GM18502 (cell line): ENCODE data around the gene TICAM2.

Experiments used
- ATAC-seq: cut with Tn5 transposase; IDR thresholded peaks from one replicate; pipeline ENCODE4 v1.9.1; 2021; ENCODE audit warnings: mild to moderate bottlenecking; ENCODE audit not compliant: unreplicated experiment, poor library complexity

TICAM2 gene

DNA sequence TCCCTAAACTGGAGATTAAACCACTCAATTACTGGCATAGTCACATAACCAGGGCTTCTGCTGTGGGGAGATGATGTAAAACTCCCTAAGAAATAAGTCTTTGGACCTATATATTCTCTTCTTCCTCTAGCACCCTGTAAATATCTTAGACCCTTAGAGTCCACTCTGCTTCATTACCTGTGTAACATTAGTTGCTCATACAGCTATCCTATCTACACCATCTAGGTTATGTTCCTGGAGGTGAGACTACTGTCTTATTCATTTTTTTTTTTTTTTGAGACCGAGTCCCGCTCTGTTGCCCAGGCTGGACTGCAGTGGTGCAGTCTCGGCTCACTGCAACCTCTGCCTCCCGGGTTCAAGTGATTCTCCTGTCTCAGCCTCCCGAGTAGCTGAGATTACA, 9.6 kb upstream of the TICAM2 start:
- ATAC-seq: no peak

DNA sequence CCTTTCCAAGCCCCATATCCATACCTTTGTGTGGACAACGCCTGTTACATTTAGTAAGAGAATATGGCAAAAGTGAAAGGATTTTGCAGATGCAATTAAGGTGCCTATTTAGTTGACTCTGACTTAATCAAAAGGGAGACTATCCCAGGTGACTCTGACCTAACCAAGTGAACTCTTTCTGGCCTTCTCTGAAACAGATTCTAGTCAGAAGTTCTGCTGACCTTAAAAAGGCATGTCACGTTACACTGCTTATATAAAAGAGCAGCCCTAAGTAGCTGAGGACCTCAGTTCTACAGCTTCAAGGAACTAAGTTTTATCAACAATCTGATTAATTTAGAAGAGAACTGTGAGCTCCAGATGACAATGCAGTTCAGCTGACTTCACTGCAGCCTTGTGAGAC, 5.7 kb upstream of the TICAM2 start:
- no peak for ATAC-seq

DNA sequence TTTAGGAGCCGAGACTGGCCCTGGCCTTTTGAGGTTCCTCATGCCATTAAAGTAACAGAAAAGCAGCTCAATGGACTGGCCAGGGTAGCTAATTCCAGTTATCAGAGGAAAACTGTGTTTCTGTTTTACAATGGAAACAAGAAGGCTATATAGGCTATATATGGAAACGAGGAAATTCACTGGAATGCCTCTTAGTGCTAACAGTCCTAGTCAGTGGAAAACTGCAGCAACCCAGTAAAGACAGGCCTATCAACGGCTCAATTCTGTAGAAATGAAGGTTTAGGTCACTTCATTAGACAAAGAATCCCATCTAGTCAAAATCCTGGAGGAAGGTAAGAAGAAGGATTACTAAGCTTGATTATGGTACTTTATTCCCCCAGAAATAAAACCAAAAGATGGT, 3.2 kb upstream of the TICAM2 start:
- no peak for ATAC-seq

DNA sequence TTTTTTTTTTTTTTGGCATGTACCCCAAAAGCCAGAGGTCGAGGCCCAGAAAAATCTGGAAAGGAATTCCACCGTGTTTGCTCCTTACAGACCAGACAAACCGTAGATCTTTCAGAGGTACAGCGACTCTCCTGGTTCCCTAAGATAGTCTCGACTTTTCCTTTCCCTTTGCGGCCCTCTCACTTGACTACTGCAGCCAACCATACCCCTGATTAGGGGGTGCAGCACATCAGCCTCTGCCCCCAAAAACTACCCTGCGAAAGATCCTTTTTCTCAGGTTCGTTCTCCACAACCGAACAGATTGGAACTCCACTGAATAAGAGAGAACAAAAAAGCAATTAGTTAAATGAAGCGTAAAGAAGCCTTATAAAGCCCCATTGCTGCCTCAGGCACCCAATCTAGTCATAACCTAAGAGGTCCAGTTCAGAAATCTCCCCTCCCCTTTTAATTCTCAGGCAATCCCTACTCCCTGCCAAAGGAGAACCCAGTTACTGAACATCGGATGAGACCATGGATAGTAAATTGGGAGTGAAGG, 379 bp upstream of the TICAM2 start:
- ATAC-seq: peak; percentile 15

DNA sequence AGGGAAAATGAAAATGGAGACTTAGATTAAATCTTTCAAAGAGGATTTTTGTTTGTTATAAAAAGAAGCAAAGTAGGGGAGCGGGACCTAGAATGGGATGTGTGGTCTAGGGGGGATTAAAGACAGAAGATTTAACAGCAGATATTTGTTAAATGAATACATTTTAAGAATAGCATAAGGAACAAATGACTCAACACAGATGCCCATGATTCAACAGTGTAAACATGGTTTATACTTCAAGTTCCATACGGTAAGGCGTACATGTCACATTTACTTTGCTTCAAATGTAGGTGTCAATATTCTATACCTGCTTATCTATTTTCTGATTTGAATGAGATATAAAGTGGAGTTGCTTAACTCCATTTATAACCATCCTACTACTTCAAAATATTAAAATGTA, 1.5 kb downstream of the TICAM2 start:
- no peak for ATAC-seq

DNA sequence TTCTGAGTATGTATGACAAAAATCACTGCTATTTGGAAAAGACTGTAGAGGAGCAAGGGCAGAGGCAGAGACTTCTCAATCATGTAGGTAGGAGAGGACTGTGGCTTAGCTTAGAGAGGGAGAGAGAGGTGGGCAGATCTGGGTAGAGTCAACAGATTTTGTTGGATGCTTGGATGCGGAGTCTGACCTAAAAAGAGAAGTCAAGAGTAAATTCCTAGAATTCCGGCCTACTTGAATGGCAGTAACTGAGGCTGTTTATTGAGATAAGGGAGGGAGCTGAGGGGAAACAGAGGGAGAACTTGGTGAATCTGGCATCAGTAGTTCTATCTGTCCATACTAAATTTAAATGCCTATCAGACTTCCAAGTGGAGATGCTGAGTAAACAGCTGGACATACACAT, 2.4 kb downstream of the TICAM2 start:
- ATAC-seq: peak; percentile 4

DNA sequence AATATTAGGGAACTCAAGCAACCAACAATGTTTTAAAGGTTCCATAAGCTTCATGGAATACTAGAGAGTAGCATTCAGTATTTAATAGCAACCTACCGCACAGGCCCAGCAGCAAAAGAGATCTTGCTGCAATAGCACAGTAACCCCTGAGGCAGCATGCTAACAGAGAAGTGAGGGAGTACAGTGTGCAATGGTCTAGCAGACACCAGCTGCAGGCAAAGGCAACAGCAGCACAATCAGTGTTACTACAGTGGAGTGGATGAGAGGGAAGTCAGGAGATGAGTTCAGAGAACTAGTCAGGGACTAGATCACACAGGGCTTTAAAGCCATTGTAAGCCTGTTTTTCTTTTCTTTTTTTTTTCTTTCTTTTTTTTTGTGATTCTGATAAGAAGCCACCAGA, 2.8 kb downstream of the TICAM2 start:
- ATAC-seq: peak; percentile 49

DNA sequence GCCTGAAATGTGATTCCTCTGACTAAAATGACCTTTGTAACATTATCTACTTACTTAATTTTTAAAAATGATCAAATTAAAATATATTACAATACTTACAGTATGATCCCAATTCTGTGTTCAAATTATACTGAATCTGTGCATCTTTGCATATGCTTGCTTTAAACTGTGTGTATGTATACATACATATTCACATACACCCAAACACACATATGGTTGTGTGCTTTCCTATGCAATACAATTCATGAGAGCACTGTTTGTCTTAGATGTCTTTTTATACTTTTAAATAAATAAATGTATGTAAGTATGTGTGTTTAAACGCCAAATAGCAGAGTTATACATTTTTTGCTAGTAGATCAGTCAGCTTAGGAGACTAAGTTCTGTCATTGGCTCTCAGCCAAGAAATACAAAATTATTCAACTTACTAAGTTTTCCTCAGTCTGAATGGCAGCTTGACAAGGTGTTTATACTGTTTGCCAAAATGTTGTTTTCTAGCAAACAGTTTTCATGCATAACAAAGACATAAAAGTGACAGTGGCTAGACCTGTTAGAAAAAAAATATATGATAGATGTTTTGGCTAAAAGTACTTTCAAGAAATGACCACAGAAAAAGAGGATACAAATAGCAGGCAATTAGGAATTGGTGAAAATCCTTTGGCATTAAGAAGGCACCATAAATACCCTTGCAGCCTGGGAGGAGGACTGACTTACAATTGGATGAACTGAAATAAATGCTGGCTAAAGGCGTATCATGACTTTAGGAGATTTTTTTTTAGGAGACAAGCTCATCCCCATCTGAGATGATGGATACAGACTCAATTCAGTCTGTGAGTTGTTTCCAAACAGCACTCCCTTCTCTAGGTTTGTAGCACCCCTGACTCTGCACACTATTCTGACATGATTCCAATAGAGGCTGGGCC, 7.9 kb downstream of the TICAM2 start:
- ATAC-seq: no peak

DNA sequence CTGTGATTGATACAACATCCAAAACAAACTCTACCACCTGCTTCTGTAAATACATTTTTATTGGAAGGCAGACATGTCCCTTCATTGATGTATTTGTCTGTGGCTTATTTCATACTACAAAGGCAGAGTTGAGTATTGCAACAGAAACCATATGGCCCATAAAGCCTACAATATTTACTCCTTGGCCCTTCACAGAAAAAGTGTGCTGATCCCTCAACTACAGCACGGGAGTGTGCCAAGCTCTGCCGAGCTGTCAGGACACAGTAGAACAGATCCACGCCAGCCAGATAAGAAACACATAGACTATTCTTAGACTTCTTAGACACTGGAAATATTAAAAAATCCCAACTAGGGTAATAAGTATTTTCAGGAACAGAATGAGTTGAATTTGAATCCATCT, 13.2 kb downstream of the TICAM2 start:
- no peak for ATAC-seq

DNA sequence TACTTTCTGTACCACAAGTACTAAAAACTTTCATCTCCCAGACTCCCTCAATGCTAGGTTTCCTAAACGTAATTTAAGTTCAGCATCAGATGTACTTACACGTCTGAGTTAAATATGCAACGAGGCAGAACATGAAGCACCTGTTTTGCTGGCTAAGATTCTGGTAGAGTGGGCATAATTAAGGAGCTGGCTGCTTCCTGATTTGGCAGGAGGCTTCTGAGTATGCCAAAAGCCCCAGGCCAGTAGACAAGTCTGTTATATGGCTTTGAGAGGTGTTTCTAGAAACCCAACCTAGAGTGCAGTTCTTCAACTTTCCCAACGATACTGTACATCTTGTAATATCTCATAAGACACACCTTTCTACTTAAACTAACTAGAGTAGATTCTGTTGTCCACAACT, 13.6 kb downstream of the TICAM2 start:
- no peak for ATAC-seq

DNA sequence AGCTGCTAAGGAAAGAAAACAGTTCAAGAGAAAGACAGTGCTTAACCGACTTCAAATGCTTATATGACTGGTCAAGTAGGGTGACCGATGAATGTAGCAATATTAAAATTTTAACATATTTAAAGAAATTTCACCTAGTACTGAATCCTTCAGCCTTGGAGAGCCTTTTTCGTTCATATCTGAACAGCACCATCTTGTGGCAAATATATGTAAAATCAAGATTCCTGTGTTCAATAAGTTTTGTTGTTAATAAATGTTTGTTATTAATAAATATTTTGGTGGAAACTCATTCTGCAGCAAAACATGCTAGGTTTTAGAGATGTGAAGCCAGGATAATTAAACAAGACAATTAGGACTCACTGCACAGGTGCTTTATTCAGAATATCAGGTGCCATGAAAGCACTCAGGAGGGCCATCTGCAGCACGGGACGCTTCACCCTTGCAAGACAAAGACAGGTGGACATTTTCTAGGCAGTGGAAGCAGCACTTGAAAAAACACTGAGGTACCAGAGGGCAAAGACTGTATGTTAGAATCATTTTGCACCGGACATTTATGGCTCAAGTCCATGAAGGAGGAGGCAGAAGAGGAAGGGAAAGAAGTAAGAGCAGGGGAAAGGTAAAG, 15.6 kb downstream of the TICAM2 start:
- ATAC-seq: no peak

DNA sequence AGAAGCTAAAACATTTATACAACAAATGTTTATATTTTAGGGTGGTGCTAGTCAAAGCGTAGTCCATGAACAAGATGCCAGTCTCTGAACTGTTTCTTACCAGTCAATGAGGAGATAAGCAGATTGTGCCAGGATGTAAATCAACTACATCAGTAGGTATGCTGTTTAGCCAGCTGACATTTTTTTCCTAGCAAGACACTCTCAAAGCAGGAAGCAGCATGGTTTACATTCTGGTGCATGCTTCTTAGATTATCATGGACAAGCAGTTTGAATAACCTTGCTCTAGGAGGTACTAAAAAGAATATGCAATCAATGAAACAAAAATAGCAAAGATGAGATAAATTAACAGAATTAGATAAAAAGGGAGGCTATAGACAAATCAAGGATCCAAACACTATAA, 17.0 kb downstream of the TICAM2 start:
- ATAC-seq: no peak

DNA sequence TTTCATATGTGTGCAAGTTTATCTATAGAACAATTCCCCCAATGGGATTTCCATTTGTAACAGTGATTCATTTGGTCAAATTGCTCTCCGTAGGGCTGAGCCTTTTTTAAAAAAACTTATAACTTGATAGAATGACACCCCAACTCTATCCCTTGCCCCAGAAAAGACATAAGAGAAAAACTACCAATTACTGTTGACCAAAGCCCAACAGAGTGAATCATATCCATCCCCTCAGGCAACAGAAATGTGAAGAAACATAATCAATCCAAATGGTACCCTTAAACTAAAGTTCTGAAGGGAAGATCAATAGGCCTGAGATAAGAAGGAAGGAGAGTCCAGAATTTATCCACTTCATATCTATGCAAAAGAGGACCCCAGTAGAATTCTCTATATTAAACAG, 17.8 kb downstream of the TICAM2 start:
- no peak for ATAC-seq

DNA sequence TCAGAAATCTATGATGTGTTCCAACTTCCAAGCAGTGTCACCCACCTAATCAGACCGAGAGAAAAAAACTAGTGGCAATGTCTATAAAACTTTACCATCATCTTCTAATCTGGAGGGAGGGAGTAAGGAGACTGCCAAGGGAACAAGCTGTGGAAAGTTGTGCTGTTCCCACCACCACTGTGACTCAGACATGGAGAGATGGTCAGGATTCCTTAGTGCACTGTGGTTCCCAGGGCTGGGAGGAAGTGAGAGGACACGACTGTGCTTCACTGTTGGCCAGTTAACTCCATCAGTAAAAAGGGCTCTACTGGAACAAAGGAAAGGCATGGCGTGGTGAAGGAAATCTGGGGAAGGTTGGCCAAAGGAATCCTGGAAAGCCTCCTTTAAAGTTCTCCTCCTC, 18.8 kb downstream of the TICAM2 start:
- ATAC-seq: no peak

DNA sequence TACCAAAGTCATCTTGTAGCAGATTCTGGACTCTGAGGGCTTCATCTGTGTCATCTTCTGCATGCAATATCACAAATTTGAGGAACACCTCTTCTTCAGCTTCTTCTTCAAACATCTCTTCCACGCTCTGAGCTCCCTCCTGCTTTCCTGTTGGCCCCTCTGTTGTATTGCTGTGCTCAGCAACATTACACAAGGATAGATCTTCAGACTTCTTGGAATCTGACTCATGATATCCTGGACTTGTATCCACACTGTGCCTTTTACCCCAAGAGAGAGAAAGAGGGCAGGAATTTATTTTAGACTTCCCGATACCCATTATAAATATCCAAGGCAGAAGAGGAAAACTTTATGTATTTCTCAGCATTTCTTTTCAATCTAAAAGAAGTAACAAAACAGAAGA, 21.3 kb downstream of the TICAM2 start:
- no peak for ATAC-seq

DNA sequence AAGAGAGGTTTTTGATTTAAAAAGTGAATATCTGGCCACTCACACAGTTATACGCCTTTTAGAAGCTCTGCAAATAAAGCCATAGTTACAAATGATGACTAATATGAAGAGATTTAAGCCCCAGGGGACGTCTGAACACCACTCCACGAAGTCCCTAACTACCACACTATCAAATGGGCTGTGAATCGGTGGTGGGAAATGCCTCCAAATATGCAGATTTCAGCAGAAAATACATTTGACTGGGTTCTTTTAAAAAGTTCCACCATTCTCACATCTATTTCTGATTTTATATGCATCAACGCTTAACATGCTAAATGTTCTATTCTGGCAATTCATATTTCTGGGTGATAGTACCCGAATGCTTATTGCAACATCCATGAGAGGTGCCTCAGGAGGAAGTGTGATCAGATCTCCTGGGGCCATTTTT, 22.5 kb downstream of the TICAM2 start:
- ATAC-seq: peak; percentile 60

DNA sequence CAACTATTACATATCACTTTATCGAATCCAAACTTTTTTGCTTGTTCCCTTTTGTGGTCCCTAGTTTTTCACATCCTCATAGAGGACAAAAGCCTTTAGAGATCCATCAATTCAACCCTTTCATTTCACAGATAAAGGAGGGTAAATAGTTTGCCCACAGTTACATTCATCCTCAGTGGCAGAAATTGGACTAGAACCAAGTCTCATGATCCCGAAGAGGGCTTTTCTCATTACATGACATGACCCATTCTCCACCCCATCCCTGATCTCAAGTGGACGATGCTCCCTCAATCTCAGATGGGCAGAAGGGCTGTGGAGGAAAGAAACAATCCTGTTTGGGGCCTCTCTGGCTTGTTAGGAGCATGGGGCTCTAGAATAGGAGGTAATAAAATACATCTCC, 23.1 kb downstream of the TICAM2 start:
- ATAC-seq: no peak

DNA sequence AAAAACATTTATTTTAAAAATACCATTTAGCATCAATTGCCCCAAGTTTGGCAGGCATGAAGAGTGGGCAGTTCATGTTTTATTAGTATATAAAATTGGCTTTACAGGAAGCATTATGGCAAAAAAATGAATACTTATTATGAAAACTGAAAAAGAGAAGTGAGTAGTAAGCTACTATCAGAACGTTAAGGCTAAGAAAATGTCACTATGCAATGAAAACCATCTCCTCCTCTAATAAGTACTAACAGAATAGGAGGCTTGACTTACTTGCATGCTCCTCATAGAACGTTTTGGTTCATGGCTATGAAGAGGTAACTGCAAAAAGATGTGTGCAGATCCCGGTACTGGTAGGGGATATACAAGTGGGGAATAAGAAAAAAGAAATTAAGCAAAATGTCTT, 23.6 kb downstream of the TICAM2 start:
- ATAC-seq: peak; percentile 65

DNA sequence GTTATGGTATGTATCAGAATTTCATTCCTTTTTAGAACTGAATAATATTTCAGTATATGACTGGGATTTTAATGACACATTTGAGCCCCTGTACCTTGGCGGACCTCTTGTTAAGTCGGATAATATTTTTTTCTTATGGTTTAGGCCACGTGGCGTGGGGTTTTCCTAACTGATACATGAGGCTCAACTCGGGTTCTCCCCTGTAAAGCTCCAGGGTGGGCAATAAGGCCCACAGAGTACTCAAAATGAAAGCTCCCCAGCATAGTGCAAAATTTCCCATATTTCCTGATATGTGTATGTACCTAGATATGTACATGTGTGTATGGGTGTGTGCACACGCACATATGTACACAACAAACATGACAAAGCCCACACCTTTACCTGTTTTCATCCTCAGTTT, 24.5 kb downstream of the TICAM2 start:
- ATAC-seq: no peak

DNA sequence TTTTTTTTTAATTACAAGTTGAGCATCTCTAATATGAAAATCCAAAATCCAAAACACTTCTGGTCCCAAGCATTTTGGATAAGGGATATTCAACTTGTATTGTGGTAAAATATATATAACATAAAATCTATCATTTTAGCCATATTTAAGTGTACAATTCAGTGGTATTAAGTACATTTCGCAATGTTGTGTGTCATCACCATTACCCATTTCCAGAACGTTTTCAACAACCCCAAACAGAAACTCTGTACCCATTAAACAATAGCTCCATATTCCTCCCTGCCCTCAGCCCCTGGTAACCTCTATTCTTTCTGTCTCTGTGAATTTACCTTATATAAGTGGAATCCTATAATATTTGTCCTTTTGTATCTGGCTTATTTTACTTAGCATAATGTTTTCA, 24.9 kb downstream of the TICAM2 start:
- ATAC-seq: no peak

DNA sequence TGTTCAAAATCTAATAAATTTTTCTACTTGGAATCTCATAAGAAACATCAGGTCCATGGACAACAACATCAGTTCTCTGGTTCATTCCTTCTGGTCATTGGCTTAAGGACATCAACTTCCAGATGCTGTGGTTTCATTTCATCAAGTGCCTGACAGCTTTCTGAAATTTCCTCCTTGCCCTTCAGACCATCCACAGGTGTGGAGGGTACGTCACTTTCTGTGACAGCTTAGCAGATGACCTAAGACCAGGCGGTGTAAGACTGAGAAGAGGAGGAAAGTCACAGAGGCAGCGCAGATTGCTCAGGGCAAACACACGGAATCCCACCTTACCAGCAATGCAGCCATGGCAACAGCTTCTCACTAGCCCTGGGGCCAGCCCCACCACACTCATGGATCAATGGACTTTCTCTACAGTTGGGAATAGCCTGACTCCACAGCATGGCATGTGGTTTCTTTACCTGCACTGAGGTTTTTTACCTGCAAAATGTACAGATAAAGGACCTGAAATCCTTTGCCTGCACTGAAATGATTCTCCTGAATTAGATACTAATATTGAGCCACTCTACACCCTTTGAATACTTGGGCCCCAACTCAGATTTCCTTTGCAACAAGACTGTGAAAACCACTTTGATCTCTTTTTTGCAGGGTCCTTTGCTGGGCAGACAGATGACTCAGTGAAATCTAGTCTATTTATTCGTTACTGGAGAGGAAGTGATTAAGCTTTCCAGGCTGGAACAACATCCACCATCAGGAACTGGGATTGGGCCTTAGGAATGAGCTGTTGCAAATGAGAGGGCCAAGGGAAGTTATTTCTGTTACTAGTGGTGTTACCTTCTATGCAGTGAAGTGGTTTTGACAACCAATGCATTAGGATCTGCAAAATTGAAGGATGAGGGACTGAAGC, 26.9 kb downstream of the TICAM2 start:
- ATAC-seq: no peak
